Activated CD8-positive, alpha-beta memory T cell treated with anti-CD3 and anti-CD28 coated beads for 4 hours (primary cell): ENCODE data around the gene IL20RB.
"Not testable (repeated sequence)": the region's sequence is repeated elsewhere in the genome, so short reads cannot be mapped to it uniquely, and the experiment has no call there.

ENCODE experiments used
- DNase-seq, 2 donors: peaks; one replicate each; pipeline ENCODE4 v3.0.0-alpha.2; 2020; ENCODE audit warnings: low read depth in 2 of 2

The IL20RB gene

GRCh38 chr3:136984837-136985236 is 27.1 kb downstream of the IL20RB start:
- no peak for DNase-seq

GRCh38 chr3:136987398-136987980 is 29.7 kb downstream of the IL20RB start:
- DNase-seq, result not testable (repeated sequence)

- DNase-seq, result no peak
These were observed 30.9 kb downstream of the IL20RB start for GRCh38 chr3:136988651-136989050.

- DNase-seq, result no peak
These were observed 32.2 kb downstream of the IL20RB start for GRCh38 chr3:136989781-136990524.

GRCh38 chr3:136990826-136991225 is 33.0 kb downstream of the IL20RB start:
- no peak for DNase-seq

- no peak for DNase-seq
These were observed 34.3 kb downstream of the IL20RB start for GRCh38 chr3:136992115-136992514.

GRCh38 chr3:136994772-136995516 is 37.2 kb downstream of the IL20RB start:
- no peak for DNase-seq

- no peak for DNase-seq
These were observed 37.9 kb downstream of the IL20RB start for GRCh38 chr3:136995652-136996051.

GRCh38 chr3:137000039-137000438 is 42.3 kb downstream of the IL20RB start:
- DNase-seq, result no peak

GRCh38 chr3:137007376-137007775 is 49.6 kb downstream of the IL20RB start:
- not testable (repeated sequence) for DNase-seq

- no peak for DNase-seq
These were observed 50.3 kb downstream of the IL20RB start for GRCh38 chr3:137008131-137008530.

GRCh38 chr3:137008976-137009375 is 51.2 kb downstream of the IL20RB start:
- no peak for DNase-seq

GRCh38 chr3:137010137-137010536 is 52.4 kb downstream of the IL20RB start:
- no peak for DNase-seq

- no peak for DNase-seq
These were observed 53.4 kb downstream of the IL20RB start for GRCh38 chr3:137011153-137011552.

GRCh38 chr3:137012097-137012501 is 54.3 kb downstream of the IL20RB start:
- DNase-seq, result no peak

- DNase-seq, result peak; percentile 60 to 79
These were observed 56.3 kb downstream of the IL20RB start for GRCh38 chr3:137013951-137014688.

GRCh38 chr3:137017316-137017715 is 59.5 kb downstream of the IL20RB start:
- not testable (repeated sequence) for DNase-seq

- no peak for DNase-seq
These were observed 62.5 kb downstream of the IL20RB start for GRCh38 chr3:137020315-137020714.

- DNase-seq, result no peak
These were observed 63.1 kb downstream of the IL20RB start for GRCh38 chr3:137020888-137021287.

GRCh38 chr3:137024348-137024747 is 66.6 kb downstream of the IL20RB start:
- DNase-seq, result no peak

- DNase-seq, result no peak
These were observed 68.9 kb downstream of the IL20RB start for GRCh38 chr3:137026701-137027100.
